ENCODE results near the gene OCA2.
A peak's percentile ranks its signal among the peaks of the same experiment; 100 is the strongest.
"Not testable (repeated sequence)": the region's sequence is repeated elsewhere in the genome, so short reads cannot be mapped to it uniquely, and the experiment has no call there.

OCA2 gene

GRCh38 chr15:28127036-28127435 lies 27.9 kb upstream of the OCA2 start:
- ChIA-PET POLR2A (ENCODE audit: low non-redundant PET) (no interaction called here), CTCF (no interaction called here)
- no peak for DNase-seq (ENCODE audit: low spot score)
- no peak overlapping the region for H3K27ac ChIP-seq
- TF ChIP-seq, protein P1, sequence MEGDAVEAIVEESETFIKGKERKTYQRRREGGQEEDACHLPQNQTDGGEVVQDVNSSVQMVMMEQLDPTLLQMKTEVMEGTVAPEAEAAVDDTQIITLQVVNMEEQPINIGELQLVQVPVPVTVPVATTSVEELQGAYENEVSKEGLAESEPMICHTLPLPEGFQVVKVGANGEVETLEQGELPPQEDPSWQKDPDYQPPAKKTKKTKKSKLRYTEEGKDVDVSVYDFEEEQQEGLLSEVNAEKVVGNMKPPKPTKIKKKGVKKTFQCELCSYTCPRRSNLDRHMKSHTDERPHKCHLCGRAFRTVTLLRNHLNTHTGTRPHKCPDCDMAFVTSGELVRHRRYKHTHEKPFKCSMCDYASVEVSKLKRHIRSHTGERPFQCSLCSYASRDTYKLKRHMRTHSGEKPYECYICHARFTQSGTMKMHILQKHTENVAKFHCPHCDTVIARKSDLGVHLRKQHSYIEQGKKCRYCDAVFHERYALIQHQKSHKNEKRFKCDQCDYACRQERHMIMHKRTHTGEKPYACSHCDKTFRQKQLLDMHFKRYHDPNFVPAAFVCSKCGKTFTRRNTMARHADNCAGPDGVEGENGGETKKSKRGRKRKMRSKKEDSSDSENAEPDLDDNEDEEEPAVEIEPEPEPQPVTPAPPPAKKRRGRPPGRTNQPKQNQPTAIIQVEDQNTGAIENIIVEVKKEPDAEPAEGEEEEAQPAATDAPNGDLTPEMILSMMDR (conservative IDR thresholded peaks at IDR 0.05; ENCODE audit: low read depth): no peak

- TF ChIP-seq, protein P1 (conservative IDR thresholded peaks at IDR 0.05; ENCODE audit: low read depth): peak; percentile 80
- DNase-seq (ENCODE audit: low spot score): no peak
- POLR2A ChIA-PET (ENCODE audit: low non-redundant PET): no interaction called here
Observed at GRCh38 chr15:28125673-28126651, 26.8 kb upstream of the OCA2 start.

DNA sequence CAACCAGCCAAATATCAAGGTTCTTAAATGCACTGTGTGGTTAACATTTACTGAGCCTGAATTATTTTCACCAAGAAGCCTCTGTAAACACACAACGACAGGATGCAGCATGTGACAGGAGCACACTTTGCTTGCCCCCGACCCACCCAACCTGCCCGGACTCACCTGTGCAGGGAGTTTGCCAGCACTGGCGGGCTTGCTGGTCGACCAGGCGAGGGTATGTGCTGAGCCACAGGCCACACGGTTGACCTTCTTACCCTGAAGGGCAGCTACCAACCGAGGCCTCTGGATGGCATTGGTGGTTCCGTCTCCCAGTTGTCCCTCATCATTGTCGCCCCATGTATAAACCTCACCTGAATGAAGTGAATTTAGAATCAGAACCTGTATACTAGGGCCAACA lies 25.7 kb upstream of the OCA2 start:
- no peak for DNase-seq (ENCODE audit: low spot score)
- CTCF ChIA-PET: interaction anchor here (0.7 kb wide), 1 partner anchor 61 kb away, joined by 4 read pairs; no protein-coding TSS in a partner anchor
- H3K27ac ChIP-seq: no peak overlapping the region
- TF ChIP-seq, protein P1 (conservative IDR thresholded peaks at IDR 0.05; ENCODE audit: low read depth): no peak
- POLR2A ChIA-PET (ENCODE audit: low non-redundant PET): no interaction called here

More at GRCh38 chr15:28125673-28126651, 26.8 kb upstream of the OCA2 start:
- CTCF ChIA-PET: interaction anchor here (0.7 to 1.2 kb wide), 4 partner anchors 16 to 1862 kb away, joined by 3 to 4 read pairs (median 4); no protein-coding TSS in a partner anchor
- no peak overlapping the region for H3K27ac ChIP-seq

- TF ChIP-seq, protein P1 (conservative IDR thresholded peaks at IDR 0.05; ENCODE audit: low read depth): peak; percentile 88
- CTCF ChIA-PET: interaction anchor here (0.6 to 0.9 kb wide), 5 partner anchors 36 to 1233 kb away, joined by 3 to 6 read pairs (median 4); no protein-coding TSS in a partner anchor
- POLR2A ChIA-PET (ENCODE audit: low non-redundant PET): no interaction called here
- no peak overlapping the region for H3K27ac ChIP-seq
- peak; percentile 89 for DNase-seq (ENCODE audit: low spot score)
Observed at GRCh38 chr15:28123408-28124023, 24.4 kb upstream of the OCA2 start.

GRCh38 chr15:28122038-28122949 lies 23.2 kb upstream of the OCA2 start:
- ChIA-PET CTCF (interaction anchor here (0.6 kb wide), 1 partner anchor 1233 kb away, joined by 3 read pairs; no protein-coding TSS in a partner anchor), POLR2A (ENCODE audit: low non-redundant PET) (no interaction called here)

DNA sequence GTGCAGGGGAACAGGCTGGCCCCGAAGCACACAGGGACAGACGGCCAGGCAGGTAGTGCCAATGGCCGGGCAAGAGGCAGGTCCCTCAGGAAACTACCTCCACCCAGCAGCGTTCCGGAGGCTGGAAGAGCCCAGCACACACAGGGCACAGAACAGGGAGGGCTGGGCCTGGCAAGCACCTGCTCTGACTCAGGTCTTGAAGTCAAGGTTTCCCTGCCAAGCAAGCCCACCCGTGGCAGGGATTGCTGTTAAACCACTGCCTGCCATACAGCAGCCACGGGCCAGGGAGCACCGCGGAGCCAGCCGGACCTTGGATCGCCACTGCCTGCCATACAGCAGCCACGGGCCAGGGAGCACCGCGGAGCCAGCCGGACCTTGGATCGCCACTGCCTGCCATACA lies 22.5 kb upstream of the OCA2 start:
- H3K27ac ChIP-seq; DNase-seq (ENCODE audit: low spot score); POLR2A ChIA-PET (ENCODE audit: low non-redundant PET): not testable (repeated sequence)
- CTCF ChIA-PET: interaction anchor here (0.6 kb wide), 1 partner anchor 1232 kb away, joined by 3 read pairs; no protein-coding TSS in a partner anchor

More at GRCh38 chr15:28122038-28122949, 23.2 kb upstream of the OCA2 start:
- TF ChIP-seq, protein P1 (conservative IDR thresholded peaks at IDR 0.05; ENCODE audit: low read depth): no peak
- H3K27ac ChIP-seq: no peak overlapping the region; the same call in 1 of the 2 replicates
- no peak for DNase-seq (ENCODE audit: low spot score)

Data from RWPE1 (cell line).